Stimulated activated CD4-positive, alpha-beta T cell treated with anti-CD3 and anti-CD28 coated beads, Interleukin-4, amount 100 ng/mL, for 24 hours (primary cell): ENCODE results near the gene DUS1L.
"Not testable (repeated sequence)": the region's sequence is repeated elsewhere in the genome, so short reads cannot be mapped to it uniquely, and the experiment has no call there.

Experiments used
- DNase-seq: peaks from one replicate; pipeline ENCODE4 v3.0.0-alpha.2; 2020

Gene DUS1L

DNA sequence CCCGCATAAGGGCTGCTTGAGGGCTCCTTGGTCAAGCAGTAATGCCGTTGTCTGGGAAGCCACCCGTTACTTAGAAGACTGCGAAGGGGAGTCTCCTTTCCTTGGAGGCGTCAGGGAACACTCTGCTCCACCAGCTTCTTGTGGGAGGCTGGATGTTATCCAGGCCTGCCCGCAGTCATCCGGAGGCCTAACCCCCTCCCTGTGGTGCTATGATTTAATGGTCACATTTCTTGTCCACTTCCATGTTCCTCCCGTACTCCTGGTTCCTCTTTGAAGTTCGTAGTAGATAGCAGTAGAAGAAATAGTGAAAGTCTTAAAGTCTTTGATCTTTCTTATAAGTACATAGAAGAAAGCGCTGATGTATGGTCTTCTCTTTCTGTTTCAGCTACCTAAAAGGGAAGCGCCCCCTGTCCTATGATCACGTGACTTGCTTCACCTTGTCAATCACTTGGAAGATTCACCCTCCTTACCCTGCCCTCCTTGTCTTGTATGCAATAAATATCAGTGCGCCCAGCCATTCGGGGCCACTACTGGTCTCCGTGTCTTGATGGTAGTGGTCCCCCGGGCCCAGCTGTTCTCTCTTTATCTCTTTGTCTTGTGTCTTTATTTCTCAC is 26.7 kb downstream of the DUS1L start:
- not testable (repeated sequence) for DNase-seq

DNA sequence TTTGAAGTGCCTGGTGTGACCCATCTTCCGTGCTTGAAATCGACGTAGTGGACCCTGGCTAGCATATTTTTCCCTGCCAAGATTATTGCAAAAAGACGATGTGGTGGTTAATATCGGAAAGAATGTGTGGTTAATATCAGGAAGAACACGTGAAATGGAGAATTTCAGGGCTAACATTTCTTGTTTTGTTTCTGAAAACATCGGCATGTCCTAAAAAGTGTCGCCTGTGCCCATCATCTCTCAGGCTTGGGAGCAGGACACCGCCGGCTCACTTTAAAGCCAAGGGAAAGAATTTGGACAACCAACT is 27.8 kb downstream of the DUS1L start:
- DNase-seq = no peak

DNA sequence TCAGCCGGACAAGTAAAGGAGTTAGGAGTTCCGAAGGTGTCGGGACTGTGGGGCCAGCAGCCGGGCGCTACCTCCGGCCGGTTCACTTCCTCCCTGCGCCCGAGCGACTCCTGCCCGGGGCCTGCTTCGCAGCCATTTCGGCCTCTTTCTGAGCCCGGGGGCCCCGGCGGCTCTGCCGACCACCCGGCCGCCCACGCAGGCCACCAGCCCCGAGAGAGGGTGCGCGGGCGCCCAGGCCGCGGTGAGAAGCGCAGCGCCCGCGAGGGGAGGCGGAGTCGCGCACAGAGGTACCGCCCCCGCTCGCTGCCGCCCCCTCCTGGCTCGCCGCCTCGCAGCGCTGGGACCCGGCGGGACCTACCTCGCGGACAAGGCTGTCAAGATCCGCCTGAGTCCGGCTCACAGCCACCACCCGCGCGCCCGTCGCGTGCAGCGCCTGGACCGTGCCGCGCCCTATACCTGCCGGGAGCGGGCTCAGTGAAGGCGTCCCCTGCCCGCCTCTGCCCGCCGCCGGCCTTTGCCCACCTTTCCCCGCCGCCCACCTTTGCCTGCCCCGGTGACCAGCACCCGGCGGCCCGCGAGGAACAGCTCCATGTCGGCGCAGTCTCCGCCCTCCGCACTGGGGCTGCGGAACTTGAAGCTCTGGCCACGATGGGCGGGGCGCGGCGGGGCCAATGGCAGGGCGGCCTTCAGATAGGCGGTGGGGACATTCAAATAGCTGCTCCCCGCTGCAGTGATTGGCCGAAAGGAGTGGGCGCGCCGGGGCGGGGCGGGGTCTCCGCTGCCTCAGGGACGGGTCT is 28.3 kb downstream of the DUS1L start, which contains the start of gene DCXR:
Gene DCXR, minus strand, starts transcription at position 606 of the 797 bp plus-strand sequence. Its CDS starts 15 bp downstream, at position 591.
- DNase-seq = peak; percentile 95

DNA sequence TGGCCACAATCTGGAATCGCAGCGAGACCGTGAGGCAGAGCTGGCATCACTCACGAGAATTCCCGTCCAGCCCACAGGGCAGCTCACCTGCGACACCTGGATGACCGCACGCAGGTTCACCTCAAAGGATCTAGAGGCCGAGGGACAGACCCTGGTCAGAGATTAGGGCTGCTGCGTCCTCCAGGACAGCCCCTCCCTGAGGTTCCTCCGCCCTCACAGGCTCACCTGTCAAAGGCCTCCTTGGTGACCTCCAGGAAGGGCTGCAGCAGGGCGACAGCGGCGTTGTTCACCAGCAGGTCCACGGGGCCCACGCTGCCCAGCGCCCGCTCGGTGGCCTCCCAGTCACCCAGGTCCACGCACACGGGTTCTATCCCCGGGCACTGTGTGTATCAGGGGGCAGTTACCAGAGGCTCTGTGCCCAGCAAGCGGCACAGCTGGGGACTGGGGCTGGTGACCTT is 28.9 kb downstream of the DUS1L start:
- no peak for DNase-seq

DNA sequence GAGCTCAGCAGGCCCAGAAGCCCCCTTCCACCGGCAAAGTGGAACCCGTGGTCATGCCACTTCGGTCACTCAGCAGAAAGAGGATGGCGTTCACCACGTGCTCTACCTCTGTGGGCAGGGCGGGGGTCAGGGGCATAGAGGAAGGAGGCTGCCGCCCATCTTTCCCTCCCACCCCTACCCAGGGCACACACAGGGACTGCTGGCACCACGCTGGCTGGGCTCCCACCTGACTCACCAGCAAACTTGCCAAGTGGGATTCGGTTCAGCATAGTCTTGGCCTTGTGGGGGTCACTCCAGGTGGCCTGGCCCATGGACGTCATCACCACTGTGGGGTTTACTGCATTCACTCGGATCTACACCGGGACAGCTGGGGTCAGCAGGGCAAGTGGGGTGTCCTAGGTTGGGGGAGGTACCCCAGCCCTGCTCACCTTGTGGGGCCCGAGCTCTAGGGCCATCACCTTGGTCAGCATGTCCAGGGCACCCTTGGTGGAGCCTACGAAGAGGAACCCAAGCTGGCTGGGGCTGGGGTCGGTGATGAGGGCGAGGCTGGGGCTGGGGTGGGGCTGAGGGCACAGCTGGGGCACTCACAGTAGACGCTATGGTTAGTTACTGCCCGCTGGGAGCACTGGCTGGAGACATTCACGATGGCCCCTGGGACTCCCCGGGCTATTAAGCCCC is 29.5 kb downstream of the DUS1L start:
- no peak for DNase-seq

DNA sequence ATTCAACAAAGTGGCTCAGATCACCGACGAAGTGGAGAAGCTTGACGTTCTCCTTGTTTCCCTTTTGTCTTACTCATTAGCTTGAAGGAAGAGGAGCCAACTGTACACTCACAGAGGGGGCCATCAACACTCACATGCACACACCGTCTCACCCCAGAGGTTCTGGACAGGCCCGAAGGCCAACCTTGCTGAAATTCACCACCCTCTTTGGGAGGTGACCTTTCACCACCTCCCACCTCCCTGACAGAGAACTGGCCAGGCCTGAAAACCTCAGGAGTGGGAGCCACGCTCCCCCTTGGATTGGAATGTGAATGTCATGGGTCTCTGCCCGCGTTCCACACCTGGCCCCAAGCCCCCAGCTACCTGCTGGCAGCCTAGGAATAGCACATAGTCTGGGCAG is 30.1 kb downstream of the DUS1L start:
- DNase-seq = no peak

DNA sequence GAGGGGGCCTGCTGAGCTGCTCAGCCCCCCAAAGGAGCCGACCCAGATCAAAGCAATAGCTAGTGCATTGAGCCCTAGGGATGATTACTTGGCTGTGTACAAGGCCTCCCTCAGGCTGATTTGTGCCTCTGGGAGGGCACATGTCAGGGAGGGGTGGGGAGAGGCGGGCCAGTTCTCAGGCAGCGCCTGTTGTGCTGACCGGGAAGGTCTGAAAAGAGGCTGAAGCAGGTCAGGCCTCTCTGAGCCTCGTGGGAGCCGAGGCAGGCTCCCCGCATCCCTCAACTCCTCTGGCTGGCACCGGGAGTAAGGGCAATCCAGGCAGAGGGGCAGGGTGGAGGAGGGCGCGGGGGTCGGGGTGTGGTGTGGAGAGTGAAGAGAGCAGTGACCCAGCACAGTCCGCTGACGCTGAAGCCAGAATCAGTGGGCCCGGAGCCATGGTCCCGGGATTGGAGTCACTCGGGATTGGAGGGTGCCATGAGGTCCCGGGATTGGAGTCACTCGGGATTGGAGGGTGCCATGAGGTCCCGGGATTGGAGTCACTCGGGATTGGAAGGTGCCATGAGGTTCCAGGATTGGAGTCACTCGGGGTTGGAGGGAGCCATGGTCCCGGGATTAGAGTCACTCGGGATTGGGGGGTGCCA is 31.1 kb downstream of the DUS1L start:
- no peak for DNase-seq

DNA sequence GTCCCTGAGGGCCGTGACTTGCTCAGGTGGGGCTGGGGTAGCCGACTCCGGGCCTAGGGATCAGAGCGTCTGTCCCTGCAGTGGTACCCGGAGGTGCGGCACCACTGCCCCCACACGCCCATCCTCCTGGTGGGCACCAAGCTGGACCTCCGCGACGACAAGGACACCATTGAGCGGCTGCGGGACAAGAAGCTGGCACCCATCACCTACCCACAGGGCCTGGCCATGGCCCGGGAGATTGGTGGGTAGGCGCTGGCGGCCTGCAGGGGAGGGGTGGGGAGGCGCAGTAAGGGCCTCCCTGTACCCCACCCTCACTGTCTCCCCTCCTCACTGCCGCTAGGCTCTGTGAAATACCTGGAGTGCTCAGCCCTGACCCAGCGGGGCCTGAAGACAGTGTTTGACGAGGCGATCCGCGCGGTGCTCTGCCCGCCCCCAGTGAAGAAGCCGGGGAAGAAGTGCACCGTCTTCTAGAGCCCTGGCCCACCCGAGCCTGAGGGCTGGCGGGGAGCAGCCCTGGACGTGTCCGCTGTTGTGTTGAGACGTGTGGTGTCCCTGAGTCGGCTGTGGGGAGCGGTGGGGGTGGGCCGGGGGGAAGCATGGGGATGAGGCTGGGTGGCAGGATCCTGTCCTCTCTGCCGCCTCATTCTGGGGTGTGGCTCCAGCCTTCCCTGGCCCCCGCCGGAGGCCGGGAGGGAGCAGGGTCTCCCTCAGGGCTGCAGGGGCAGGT is 32.1 kb downstream of the DUS1L start:
- DNase-seq = no peak

DNA sequence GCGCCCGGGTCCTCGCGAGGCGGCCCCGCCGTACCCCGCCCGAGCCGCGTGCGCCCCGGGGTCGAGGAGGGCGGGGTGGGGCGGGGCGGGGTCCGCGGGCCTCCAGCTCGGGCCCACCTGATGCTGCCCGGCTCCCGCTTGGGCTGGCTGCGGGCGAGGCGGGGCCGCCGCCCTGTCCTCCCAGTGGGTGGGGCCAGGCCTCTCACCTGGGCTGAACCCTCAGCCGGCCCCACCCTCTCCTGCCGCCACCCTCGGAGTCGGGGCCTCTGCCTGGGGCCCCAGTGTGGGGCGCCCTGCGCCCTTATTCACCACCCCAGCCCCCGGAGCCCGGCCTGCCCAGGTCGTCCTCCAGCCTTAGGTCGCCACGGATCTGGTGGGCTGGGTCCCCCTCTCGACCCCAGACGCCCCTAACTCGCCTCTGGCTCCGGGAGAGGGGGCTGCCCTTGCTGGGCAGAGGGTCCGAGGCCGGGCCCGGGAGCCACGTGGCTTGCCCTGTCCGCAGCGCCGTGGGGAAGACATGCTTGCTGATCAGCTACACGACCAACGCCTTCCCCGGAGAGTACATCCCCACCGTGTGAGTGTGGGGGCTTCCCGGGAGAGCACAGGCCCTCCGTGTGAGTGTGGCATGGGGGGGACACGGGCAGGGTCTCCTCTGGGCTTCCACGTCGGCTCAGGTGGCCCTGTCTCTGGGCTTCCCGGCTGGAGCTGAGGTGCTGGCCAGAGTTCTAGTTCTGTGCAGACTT is 33.5 kb downstream of the DUS1L start:
- no peak for DNase-seq

DNA sequence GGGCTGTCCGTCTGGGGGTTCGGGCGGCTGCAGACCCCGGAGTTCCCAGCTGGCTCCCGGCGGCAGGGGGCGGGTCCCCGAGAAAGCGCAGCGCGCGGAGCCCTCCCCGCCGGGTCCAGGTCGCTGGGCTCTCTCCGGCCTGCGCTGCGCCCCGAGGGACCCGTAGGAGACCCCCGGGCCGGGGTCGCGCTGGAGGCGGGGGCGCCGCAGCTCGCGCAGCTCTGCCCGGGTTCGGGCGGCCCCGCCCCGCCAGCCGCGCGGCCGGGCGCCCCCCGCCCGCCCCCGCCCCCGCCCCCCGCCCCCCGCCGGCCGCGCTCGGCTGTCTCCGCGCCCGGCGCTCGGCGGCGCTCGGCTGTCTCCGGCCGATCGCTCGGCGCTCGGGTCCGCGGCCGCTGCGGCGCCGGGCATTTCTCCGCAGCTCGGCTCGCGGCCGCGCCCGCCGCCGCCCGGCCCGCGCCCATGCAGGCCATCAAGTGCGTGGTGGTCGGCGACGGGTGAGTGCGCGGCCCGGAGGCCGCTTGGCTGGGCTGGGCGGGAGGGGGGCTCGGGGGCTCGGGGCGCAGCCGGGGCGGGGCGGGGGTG is 34.2 kb downstream of the DUS1L start, which contains the start of gene RAC3:
Gene RAC3, plus strand, starts transcription at position 376 of the 582 bp plus-strand sequence. Its CDS starts 84 bp downstream, at position 460.
- no peak for DNase-seq

DNA sequence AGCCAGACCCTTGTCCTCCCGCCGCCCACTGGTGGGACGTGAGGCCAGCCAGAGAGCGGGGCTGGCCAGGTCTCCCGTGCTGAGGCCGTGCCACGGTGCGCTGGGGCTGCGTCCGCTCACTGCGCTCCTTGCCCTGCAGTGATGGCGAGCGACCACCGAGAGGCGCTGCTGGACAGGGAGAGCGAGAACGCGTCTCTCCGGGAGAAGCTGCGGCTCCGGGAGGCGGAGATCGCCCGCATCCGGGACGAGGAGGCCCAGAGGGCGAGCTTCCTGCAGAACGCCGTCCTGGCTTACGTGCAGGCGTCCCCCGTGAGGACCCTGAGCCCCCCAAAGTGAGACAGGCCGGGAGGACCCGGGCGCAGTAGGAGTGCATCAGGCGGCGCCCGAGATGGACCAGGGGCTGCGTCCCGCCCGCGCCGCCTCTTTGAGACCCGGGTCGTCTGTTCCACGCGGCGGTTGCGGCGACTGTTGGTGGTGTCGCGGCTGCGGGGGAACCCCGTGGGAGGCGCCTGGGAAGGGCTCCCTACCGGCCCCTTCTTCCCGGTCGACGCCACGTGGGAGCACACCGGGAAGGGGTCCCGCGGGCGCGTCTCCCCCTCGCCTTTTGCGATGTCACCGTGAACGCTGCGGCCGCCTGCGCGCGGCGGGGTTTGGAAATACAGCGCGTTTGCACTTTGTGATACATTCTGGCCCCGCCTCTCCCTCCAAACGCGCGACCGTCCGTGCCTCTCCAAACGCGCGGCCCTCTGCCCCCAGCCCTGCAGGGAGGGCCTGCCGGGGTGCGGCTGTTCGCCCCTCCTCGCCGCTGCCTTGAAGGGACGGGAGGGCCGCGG is 34.9 kb downstream of the DUS1L start:
- peak; percentile 83 for DNase-seq

DNA sequence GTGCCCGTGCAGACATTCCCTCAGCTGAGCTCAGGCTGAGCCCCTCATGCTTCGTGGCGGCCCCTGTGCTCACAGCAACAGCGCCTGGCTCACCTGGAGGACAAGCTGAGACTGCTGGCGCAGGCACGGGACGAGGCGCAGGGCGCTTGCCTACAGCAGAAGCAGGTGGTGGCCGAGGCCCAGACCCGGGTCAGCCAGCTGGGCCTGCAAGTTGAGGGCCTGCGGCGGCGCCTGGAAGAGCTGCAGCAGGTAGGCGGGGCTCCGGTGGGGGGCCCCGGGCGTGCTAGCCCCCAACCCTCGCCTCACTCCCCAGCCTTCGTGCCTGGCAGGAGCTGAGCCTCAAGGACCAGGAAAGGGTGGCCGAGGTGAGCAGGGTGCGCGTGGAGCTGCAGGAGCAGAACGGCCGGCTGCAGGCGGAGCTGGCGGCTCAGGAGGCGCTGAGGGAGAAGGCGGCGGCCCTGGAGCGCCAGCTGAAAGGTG is 35.6 kb downstream of the DUS1L start:
- no peak for DNase-seq

DNA sequence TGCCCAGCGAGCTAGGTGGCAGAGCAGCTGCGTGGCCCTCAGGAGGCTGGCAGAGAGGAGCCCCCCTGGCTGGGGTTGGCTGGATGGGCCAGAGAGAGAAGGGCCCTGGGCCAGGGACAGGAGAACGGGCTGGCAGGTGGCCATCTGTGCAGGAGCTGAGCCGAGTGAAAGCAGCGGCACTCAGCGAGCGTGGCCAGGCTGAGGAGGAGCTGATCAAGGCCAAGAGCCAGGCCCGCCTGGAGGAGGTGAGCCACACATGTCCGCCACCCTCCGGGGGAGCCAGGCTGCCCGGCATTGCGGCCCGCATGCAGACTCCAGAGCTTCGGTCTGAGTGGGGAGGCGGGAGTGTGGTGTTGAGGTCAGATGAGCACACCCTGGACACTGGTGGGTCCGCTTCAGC is 36.2 kb downstream of the DUS1L start:
- no peak for DNase-seq

DNA sequence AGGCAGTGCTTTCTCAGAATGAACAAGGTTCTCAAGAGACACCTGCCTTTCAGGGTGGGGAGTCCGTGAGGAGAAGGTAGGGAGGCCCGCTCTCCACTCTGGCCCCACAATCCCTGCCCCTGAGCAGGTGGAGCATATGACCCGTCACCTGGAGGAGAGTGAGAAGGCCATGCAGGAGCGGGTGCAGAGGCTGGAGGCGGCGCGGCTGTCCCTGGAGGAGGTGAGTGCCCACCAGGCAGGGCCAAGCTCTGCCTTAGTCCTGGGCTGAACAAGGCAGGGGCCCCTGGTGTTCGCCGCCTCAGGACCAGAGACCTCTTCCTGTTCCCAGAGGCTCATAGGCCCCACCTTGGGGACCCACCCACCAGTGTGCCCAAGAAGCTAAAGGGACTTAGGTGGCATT is 36.6 kb downstream of the DUS1L start:
- no peak for DNase-seq

DNA sequence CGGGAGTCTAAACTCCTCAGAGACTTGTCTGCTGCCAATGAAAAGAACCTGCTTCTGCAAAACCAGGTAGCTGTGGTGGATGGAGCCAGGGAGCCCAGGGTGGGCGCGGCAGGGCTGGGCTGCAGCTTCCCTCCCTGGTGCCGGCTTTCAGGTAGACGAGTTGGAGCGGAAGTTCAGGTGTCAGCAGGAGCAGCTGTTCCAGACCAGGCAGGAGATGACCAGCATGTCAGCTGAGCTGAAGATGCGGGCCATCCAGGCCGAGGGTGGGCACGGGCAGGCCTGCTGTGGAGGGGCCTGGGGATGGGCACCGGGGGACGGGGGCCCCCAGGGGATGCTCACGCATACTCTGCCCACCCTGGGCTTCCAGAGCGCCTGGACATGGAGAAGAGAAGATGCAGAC is 37.4 kb downstream of the DUS1L start:
- no peak for DNase-seq

DNA sequence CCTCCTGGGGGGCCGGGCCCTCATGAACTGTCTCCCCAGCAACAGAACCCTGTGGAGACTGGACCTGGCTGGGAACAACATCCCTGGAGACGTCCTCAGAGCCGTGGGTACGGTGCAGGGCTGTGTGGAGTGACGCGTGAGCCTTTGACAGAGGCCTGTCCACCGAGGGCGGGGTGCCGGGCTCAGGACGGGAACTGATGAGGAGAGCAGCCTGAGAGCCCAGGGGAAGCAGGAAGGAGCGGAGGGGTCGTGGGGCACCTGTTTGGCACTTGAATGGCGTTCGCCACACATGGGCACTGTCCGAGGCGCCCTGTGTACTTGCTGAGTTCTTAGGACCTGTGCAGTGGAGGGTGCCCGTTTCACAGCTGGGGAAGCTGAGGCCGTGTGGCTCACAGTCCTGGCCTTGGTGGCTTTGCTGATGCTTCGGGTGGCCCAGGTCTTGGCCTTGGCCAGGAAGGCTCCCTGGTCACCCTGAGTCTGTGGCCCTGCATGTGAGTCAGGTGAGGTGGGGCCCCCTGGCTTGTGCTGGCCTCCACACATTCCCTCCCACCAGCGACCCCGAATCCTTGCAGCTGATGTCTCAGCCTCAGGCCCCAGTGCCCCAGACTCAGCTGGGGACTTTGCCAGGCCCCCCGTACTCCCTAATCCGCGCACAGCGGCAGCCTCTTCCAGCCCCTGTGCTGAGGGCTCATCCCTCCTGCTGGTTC is 40.0 kb downstream of the DUS1L start:
- no peak for DNase-seq

DNA sequence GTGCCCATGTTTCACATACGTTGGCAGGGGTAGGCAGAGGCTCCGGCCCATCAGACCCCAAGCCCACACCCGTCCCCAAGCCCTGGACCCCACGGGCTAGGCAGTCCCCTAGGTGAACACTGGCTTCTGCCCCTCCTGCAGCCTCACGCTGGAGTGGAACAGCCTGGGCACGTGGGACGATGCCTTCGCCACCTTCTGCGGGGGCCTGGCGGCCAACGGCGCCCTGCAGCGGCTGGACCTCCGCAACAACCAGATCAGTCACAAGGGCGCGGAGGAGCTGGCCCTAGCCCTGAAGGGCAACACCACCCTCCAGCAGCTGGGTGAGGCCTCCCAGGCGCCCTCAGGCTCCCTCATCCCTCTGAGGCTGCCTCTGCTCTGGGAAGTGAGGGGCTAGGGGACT is 40.7 kb downstream of the DUS1L start:
- no peak for DNase-seq

DNA sequence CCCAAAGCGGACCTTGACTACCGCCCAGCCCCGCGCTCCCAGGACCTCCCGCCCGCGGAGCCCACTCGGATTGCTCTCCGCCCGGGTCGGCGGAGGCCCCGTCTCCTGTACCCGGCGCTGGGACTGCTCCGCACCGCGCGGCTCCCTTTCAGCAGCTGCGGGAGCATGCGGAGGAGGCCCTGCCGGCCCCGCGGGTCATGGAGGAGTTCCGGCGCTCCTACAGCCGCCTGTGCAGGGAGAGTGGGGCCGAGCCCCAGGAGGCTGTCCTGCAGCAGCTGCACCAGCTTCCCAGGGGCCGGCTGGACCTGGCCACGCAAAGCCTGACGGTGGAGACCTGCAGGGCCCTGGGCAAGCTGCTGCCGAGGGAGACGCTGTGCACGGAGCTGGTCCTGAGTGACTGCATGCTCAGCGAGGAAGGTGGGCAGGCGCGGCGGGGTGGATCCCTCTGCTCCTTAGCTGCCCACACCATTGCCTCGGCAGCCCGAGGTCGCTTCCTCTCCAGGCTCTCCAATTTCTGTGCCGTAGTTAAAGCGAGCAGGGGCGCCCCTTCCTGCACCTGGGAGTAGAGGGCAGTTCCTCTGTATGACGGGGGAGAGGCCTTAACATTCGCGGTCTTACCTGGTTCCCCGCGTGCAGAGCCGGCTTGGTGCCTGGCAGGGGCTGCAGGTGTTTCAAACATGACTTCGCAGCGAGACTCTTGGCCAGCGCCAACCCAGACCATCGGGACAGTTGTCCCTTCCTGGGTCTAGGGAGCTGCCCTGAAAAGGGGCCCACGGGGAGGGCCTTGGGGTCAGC is 42.0 kb downstream of the DUS1L start:
- DNase-seq = peak; percentile 22

DNA sequence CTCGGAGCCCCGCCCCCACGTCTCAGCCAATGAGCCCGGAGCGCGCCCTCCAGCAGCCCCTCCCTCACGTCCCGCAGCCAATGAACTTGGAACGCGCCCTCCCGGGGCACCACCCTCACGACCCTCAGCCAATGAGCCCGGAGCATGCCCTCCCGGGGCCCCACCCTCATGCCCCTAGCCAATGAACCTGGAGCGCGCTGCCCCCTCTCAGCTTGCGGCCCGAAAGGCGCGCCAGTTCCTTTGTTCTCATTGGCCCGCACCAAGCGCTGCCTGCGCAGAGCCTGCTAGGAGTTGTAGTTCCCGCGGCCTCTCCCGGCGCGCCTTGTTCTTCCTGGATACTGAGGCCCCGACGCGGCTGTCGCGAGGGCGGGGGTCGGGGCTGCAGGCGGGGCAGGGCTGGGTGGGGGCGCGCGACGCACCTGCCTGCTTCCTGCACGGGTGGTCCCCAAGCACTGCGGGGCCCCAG is 42.6 kb downstream of the DUS1L start, which contains the start of gene LRRC45:
Gene LRRC45, plus strand, starts transcription at position 325 of the 466 bp plus-strand sequence. CDS start 339 bp downstream, outside the sequence.
- peak; percentile 100 for DNase-seq
